Measurements from ENCODE around the gene TNFAIP8. TPM values are rescaled to one million over a fixed set of nuclear protein-coding genes. Genes with fewer than 3 reads are reported as not detected.

TNFAIP8 gene
- total and polyA plus RNA-seq, 5 donors from 2014 or later, result 120 to 244 (median 196) TPM

- DNase-seq (no peak), ATAC-seq (ENCODE audit: low read depth in 2 of 2) (no peak)
- Histone ChIP-seq H3K27ac (ENCODE audit: insufficient read depth, low read length, poor library complexity, severe bottlenecking) (no peak overlapping the region), H3K9me3 (ENCODE audit: control insufficient read depth in 2 of 2, low read length in 2 of 2) (no peaks in the 10 kb centered on the region), H3K27me3 (ENCODE audit: control insufficient read depth, insufficient read depth, low read length) (no peaks in the 10 kb centered on the region), H3K36me3 (ENCODE audit: control insufficient read depth, insufficient read depth, low read length) (peaks cover 37% of the 10 kb centered on the region), H3K4me1 (ENCODE audit: control insufficient read depth, insufficient read depth, low read length, poor library complexity, severe bottlenecking) (peaks cover 23% of the 10 kb centered on the region), H3K4me3 (ENCODE audit: low read depth, low read length) (no peak overlapping the region)
- Mint-ChIP-seq H3K4me3 (no peak overlapping the region), H3K4me1 (peaks cover 63 to 91% (median 72%) of the 10 kb centered on the region in 4 donors), H3K36me3 (peaks cover 41% of the 10 kb centered on the region), H3K9me3 (no peaks in the 10 kb centered on the region), H3K27ac (peak overlapping the region in 2 of 3 donors; percentile 84 to 85), H3K27me3 (no peaks in the 10 kb centered on the region)
Measured at GRCh38 chr5:119393201-119393691, 37.4 kb downstream of the TNFAIP8 start.

GRCh38 chr5:119393746-119394145, 37.9 kb downstream of the TNFAIP8 start:
- no peak for DNase-seq
- Histone ChIP-seq H3K27me3 (ENCODE audit: control insufficient read depth, insufficient read depth, low read length) (no peaks in the 10 kb centered on the region), H3K27ac (ENCODE audit: insufficient read depth, low read length, poor library complexity, severe bottlenecking) (no peak overlapping the region), H3K4me1 (ENCODE audit: control insufficient read depth, insufficient read depth, low read length, poor library complexity, severe bottlenecking) (peaks cover 23% of the 10 kb centered on the region), H3K4me3 (ENCODE audit: low read depth, low read length) (peak overlapping the region; percentile 5), H3K9me3 (ENCODE audit: control insufficient read depth in 2 of 2, low read length in 2 of 2) (no peaks in the 10 kb centered on the region), H3K36me3 (ENCODE audit: control insufficient read depth, insufficient read depth, low read length) (peaks cover 34% of the 10 kb centered on the region)
- H3K4me1 Mint-ChIP-seq, result peaks cover 61 to 88% (median 72%) of the 10 kb centered on the region in 4 donors
- no peak overlapping the region for H3K4me3 Mint-ChIP-seq
- H3K27ac Mint-ChIP-seq, result peak overlapping the region in 1 of 3 donors; percentile 85
- peaks cover 41% of the 10 kb centered on the region for H3K36me3 Mint-ChIP-seq
- no peaks in the 10 kb centered on the region for H3K27me3 Mint-ChIP-seq
- H3K9me3 Mint-ChIP-seq, result no peaks in the 10 kb centered on the region
- no peak for ATAC-seq (ENCODE audit: low read depth in 2 of 2)

GRCh38 chr5:119395080-119395836, 39.4 kb downstream of the TNFAIP8 start:
- no peaks in the 10 kb centered on the region for H3K9me3 Mint-ChIP-seq
- peaks cover 29% of the 10 kb centered on the region for H3K36me3 Mint-ChIP-seq
- peak overlapping the region in 1 of 4 donors; percentile 8 for H3K4me3 Mint-ChIP-seq
- Histone ChIP-seq H3K9me3 (ENCODE audit: control insufficient read depth in 2 of 2, low read length in 2 of 2) (no peaks in the 10 kb centered on the region), H3K4me3 (ENCODE audit: low read depth, low read length) (no peak overlapping the region), H3K27ac (ENCODE audit: insufficient read depth, low read length, poor library complexity, severe bottlenecking) (no peak overlapping the region), H3K36me3 (ENCODE audit: control insufficient read depth, insufficient read depth, low read length) (peaks cover 30% of the 10 kb centered on the region), H3K4me1 (ENCODE audit: control insufficient read depth, insufficient read depth, low read length, poor library complexity, severe bottlenecking) (peaks cover 23% of the 10 kb centered on the region), H3K27me3 (ENCODE audit: control insufficient read depth, insufficient read depth, low read length) (no peaks in the 10 kb centered on the region)
- H3K27ac Mint-ChIP-seq, result peak overlapping the region; percentile 16 to 85 (median 83)
- H3K4me1 Mint-ChIP-seq, result peaks cover 47 to 81% (median 60%) of the 10 kb centered on the region in 4 donors
- DNase-seq (no peak), ATAC-seq (ENCODE audit: low read depth in 2 of 2) (peak in 1 of 2 donors; percentile 6)
- H3K27me3 Mint-ChIP-seq, result no peaks in the 10 kb centered on the region

- peaks cover 28% of the 10 kb centered on the region for H3K36me3 Mint-ChIP-seq
- Histone ChIP-seq H3K4me3 (ENCODE audit: low read depth, low read length) (no peak overlapping the region), H3K4me1 (ENCODE audit: control insufficient read depth, insufficient read depth, low read length, poor library complexity, severe bottlenecking) (peaks cover 23% of the 10 kb centered on the region), H3K36me3 (ENCODE audit: control insufficient read depth, insufficient read depth, low read length) (peaks cover 27% of the 10 kb centered on the region), H3K27ac (ENCODE audit: insufficient read depth, low read length, poor library complexity, severe bottlenecking) (no peak overlapping the region), H3K27me3 (ENCODE audit: control insufficient read depth, insufficient read depth, low read length) (no peaks in the 10 kb centered on the region), H3K9me3 (ENCODE audit: control insufficient read depth in 2 of 2, low read length in 2 of 2) (no peaks in the 10 kb centered on the region)
- peak overlapping the region in 2 of 4 donors; percentile 25 to 70 for H3K4me3 Mint-ChIP-seq
- no peaks in the 10 kb centered on the region for H3K27me3 Mint-ChIP-seq
- DNase-seq, result peak in 1 of 3 donors; percentile 11
- peaks cover 40 to 73% (median 58%) of the 10 kb centered on the region in 4 donors for H3K4me1 Mint-ChIP-seq
- H3K27ac Mint-ChIP-seq, result peak overlapping the region; percentile 84 to 92 (median 85)
- H3K9me3 Mint-ChIP-seq, result no peaks in the 10 kb centered on the region
- peak in 1 of 2 donors; percentile 46 for ATAC-seq (ENCODE audit: low read depth in 2 of 2)
Measured at GRCh38 chr5:119396030-119396664, 40.3 kb downstream of the TNFAIP8 start.

- H3K27ac ChIP-seq (ENCODE audit: insufficient read depth, low read length, poor library complexity, severe bottlenecking), result peak overlapping the region; percentile 29
- Mint-ChIP-seq H3K9me3 (no peaks in the 10 kb centered on the region), H3K36me3 (peaks cover 22% of the 10 kb centered on the region), H3K27ac (peak overlapping the region; percentile 13 to 92 (median 77)), H3K4me1 (peaks cover 39 to 71% (median 52%) of the 10 kb centered on the region in 4 donors), H3K27me3 (no peaks in the 10 kb centered on the region), H3K4me3 (peak overlapping the region in 1 of 4 donors; percentile 52)
- no peaks in the 10 kb centered on the region for H3K9me3 ChIP-seq (ENCODE audit: control insufficient read depth in 2 of 2, low read length in 2 of 2)
- peaks cover 23% of the 10 kb centered on the region for H3K4me1 ChIP-seq (ENCODE audit: control insufficient read depth, insufficient read depth, low read length, poor library complexity, severe bottlenecking)
- peaks cover 22% of the 10 kb centered on the region for H3K36me3 ChIP-seq (ENCODE audit: control insufficient read depth, insufficient read depth, low read length)
- ATAC-seq (ENCODE audit: low read depth in 2 of 2) (peak; percentile 23 to 33), DNase-seq (peak in 1 of 3 donors; percentile 24)
- no peaks in the 10 kb centered on the region for H3K27me3 ChIP-seq (ENCODE audit: control insufficient read depth, insufficient read depth, low read length)
- no peak overlapping the region for H3K4me3 ChIP-seq (ENCODE audit: low read depth, low read length)
Measured at GRCh38 chr5:119397518-119398380, 41.9 kb downstream of the TNFAIP8 start.

- Histone ChIP-seq H3K4me1 (ENCODE audit: control insufficient read depth, insufficient read depth, low read length, poor library complexity, severe bottlenecking) (peaks cover 23% of the 10 kb centered on the region), H3K36me3 (ENCODE audit: control insufficient read depth, insufficient read depth, low read length) (peaks cover 11% of the 10 kb centered on the region), H3K9me3 (ENCODE audit: control insufficient read depth in 2 of 2, low read length in 2 of 2) (no peaks in the 10 kb centered on the region), H3K27ac (ENCODE audit: insufficient read depth, low read length, poor library complexity, severe bottlenecking) (no peak overlapping the region), H3K4me3 (ENCODE audit: low read depth, low read length) (no peak overlapping the region), H3K27me3 (ENCODE audit: control insufficient read depth, insufficient read depth, low read length) (no peaks in the 10 kb centered on the region)
- peaks cover 10% of the 10 kb centered on the region for H3K36me3 Mint-ChIP-seq
- H3K4me1 Mint-ChIP-seq, result peaks cover 35 to 60% (median 42%) of the 10 kb centered on the region in 4 donors
- no peak overlapping the region for H3K4me3 Mint-ChIP-seq
- no peak for ATAC-seq (ENCODE audit: low read depth in 2 of 2)
- H3K9me3 Mint-ChIP-seq, result no peaks in the 10 kb centered on the region
- DNase-seq, result no peak
- H3K27ac Mint-ChIP-seq, result peak overlapping the region in 2 of 3 donors; percentile 77 to 92
- H3K27me3 Mint-ChIP-seq, result no peaks in the 10 kb centered on the region
Measured at GRCh38 chr5:119398727-119399466, 43.1 kb downstream of the TNFAIP8 start.

GRCh38 chr5:119400245-119400644, 44.4 kb downstream of the TNFAIP8 start:
- H3K27me3 ChIP-seq (ENCODE audit: control insufficient read depth, insufficient read depth, low read length), result no peaks in the 10 kb centered on the region
- no peak overlapping the region for H3K4me3 ChIP-seq (ENCODE audit: low read depth, low read length)
- DNase-seq (no peak), ATAC-seq (ENCODE audit: low read depth in 2 of 2) (no peak)
- no peak overlapping the region for H3K4me3 Mint-ChIP-seq
- peaks cover 1% of the 10 kb centered on the region for H3K36me3 Mint-ChIP-seq
- no peaks in the 10 kb centered on the region for H3K27me3 Mint-ChIP-seq
- no peak overlapping the region for H3K27ac ChIP-seq (ENCODE audit: insufficient read depth, low read length, poor library complexity, severe bottlenecking)
- H3K9me3 ChIP-seq (ENCODE audit: control insufficient read depth in 2 of 2, low read length in 2 of 2), result no peaks in the 10 kb centered on the region
- H3K4me1 ChIP-seq (ENCODE audit: control insufficient read depth, insufficient read depth, low read length, poor library complexity, severe bottlenecking), result peaks cover 21% of the 10 kb centered on the region
- H3K36me3 ChIP-seq (ENCODE audit: control insufficient read depth, insufficient read depth, low read length), result peaks cover 1% of the 10 kb centered on the region
- H3K27ac Mint-ChIP-seq, result peak overlapping the region in 1 of 3 donors; percentile 87
- H3K9me3 Mint-ChIP-seq, result no peaks in the 10 kb centered on the region
- H3K4me1 Mint-ChIP-seq, result peaks cover 32 to 49% (median 37%) of the 10 kb centered on the region in 4 donors
